HG03442 (cell line): ENCODE measurements around the gene SREBF2.

Experiments
- ATAC-seq: cut with Tn5 transposase; IDR thresholded peaks from one replicate; pipeline ENCODE4 v1.9.1; 2021; ENCODE audit warnings: mild to moderate bottlenecking, moderate library complexity; ENCODE audit not compliant: unreplicated experiment

SREBF2 gene

GRCh38 chr22:41917903-41918791 lies 85.2 kb downstream of the SREBF2 start:
- no peak for ATAC-seq

- ATAC-seq, result peak; percentile 43
These were observed 86.7 kb downstream of the SREBF2 start for GRCh38 chr22:41919357-41920224.

- peak; percentile 19 for ATAC-seq
These were observed 87.5 kb downstream of the SREBF2 start for GRCh38 chr22:41920271-41920976.

- ATAC-seq, result no peak
These were observed 89.4 kb downstream of the SREBF2 start for GRCh38 chr22:41922328-41922727.

- ATAC-seq, result no peak
These were observed 90.2 kb downstream of the SREBF2 start for GRCh38 chr22:41922940-41923594.

GRCh38 chr22:41923595-41924276 lies 90.8 kb downstream of the SREBF2 start:
- no peak for ATAC-seq

- peak; percentile 43 for ATAC-seq
These were observed 93.0 kb downstream of the SREBF2 start for GRCh38 chr22:41925783-41926460.

GRCh38 chr22:41927813-41928212 lies 94.9 kb downstream of the SREBF2 start:
- no peak for ATAC-seq

- ATAC-seq, result no peak
These were observed 95.9 kb downstream of the SREBF2 start for GRCh38 chr22:41928593-41929417.

- ATAC-seq, result no peak
These were observed 96.5 kb downstream of the SREBF2 start for GRCh38 chr22:41929418-41929810.

GRCh38 chr22:41931701-41932269 lies 98.9 kb downstream of the SREBF2 start:
- ATAC-seq, result no peak

GRCh38 chr22:41932353-41932752 lies 99.4 kb downstream of the SREBF2 start:
- ATAC-seq, result no peak

GRCh38 chr22:41933411-41934177 lies 100.7 kb downstream of the SREBF2 start:
- no peak for ATAC-seq

- ATAC-seq, result no peak
These were observed 101.5 kb downstream of the SREBF2 start for GRCh38 chr22:41934284-41935014.

- no peak for ATAC-seq
These were observed 102.1 kb downstream of the SREBF2 start for GRCh38 chr22:41935015-41935351.

GRCh38 chr22:41935509-41935908 lies 102.6 kb downstream of the SREBF2 start:
- ATAC-seq, result no peak

GRCh38 chr22:41936894-41937169 lies 103.9 kb downstream of the SREBF2 start:
- no peak for ATAC-seq
